HepG2 (cell line): ENCODE measurements around the gene SPRED2. TPM values are rescaled to one million over a fixed set of nuclear protein-coding genes. Genes with fewer than 3 reads are reported as not detected.

Experiments
- ARID5B ChIP-seq: IDR thresholded peaks from 2 replicates; pipeline ENCODE4 v1.4.0; 2020; ENCODE audit warnings: mild to moderate bottlenecking, missing genetic modification reagents
- ETV6 ChIP-seq: sonication (generic); formaldehyde crosslinking; conservative IDR thresholded peaks from 2 replicates; pipeline ENCODE4 v1.4.0; 2020; ENCODE audit warnings: missing genetic modification reagents
- FOXO1 ChIP-seq: sonication (generic); formaldehyde crosslinking; IDR thresholded peaks from 2 replicates; pipeline ENCODE4 v1.4.0; 2020; ENCODE audit warnings: missing genetic modification reagents
- NCOA1 ChIP-seq: sonication (generic); formaldehyde crosslinking; IDR thresholded peaks from 2 replicates; pipeline ENCODE4 v1.9.0; 2021; ENCODE audit warnings: missing genetic modification reagents
- PHF20 ChIP-seq: sonication (generic); formaldehyde crosslinking; IDR thresholded peaks from 2 replicates; pipeline ENCODE4 v1.5.0; 2020; ENCODE audit warnings: mild to moderate bottlenecking, missing genetic modification reagents
- PREB ChIP-seq: sonication (generic); formaldehyde crosslinking; IDR thresholded peaks from 2 replicates; pipeline ENCODE4 v1.4.0; 2020; ENCODE audit warnings: missing genetic modification reagents
- RBFOX2 ChIP-seq: fragments of 200-400 bp; formaldehyde crosslinking; IDR thresholded peaks from 2 replicates; pipeline ENCODE4 v1.6.1; 2017; ENCODE audit warnings: low read depth, mild to moderate bottlenecking, low read length
- SIN3A ChIP-seq: IDR thresholded peaks from 2 replicates; pipeline ENCODE4 v1.6.1; 2011; ENCODE audit warnings: low read depth, mild to moderate bottlenecking, control low read depth, low read length, borderline replicate concordance
- TFDP2 ChIP-seq: sonication (generic); formaldehyde crosslinking; IDR thresholded peaks from 2 replicates; pipeline ENCODE4 v1.4.0; 2020; ENCODE audit warnings: missing genetic modification reagents
- THYN1 ChIP-seq: sonication (generic); formaldehyde crosslinking; IDR thresholded peaks from 2 replicates; pipeline ENCODE4 v1.8.1; 2023; ENCODE audit warnings: low read depth, mild to moderate bottlenecking, moderate library complexity, missing genetic modification reagents, borderline replicate concordance
- TP53 ChIP-seq: sonication (generic); formaldehyde crosslinking; conservative IDR thresholded peaks from 2 replicates; pipeline ENCODE4 v1.4.0; 2020; ENCODE audit warnings: missing genetic modification reagents
- ZKSCAN1 ChIP-seq: fragments of 150-350 bp; IDR thresholded peaks from 2 replicates; pipeline ENCODE4 v1.6.1; 2014; ENCODE audit warnings: low read length
- ZNF143 ChIP-seq: sonication (generic); formaldehyde crosslinking; IDR thresholded peaks from 2 replicates; pipeline ENCODE4 v1.4.0; 2020; ENCODE audit warnings: missing genetic modification reagents
- ZNF33A ChIP-seq: sonication (generic); formaldehyde crosslinking; IDR thresholded peaks from 2 replicates; pipeline ENCODE4 v1.5.1; 2020; ENCODE audit warnings: missing genetic modification reagents, mild to moderate bottlenecking, moderate library complexity, borderline replicate concordance
- ZNF503 ChIP-seq: sonication (generic); formaldehyde crosslinking; IDR thresholded peaks from 2 replicates; pipeline ENCODE4 v1.4.0; 2020; ENCODE audit warnings: missing genetic modification reagents
- ZNF572 ChIP-seq: sonication (generic); formaldehyde crosslinking; IDR thresholded peaks from 2 replicates; pipeline ENCODE4 v1.5.1; 2020; ENCODE audit warnings: mild to moderate bottlenecking, missing genetic modification reagents
- ZNF777 ChIP-seq: sonication (generic); formaldehyde crosslinking; IDR thresholded peaks from 2 replicates; pipeline ENCODE4 v1.4.0; 2020; ENCODE audit warnings: missing genetic modification reagents
- ZNF841 ChIP-seq: sonication (generic); formaldehyde crosslinking; IDR thresholded peaks from 2 replicates; pipeline ENCODE4 v1.8.1; 2023; ENCODE audit warnings: missing genetic modification reagents, borderline replicate concordance
- ZSCAN21 ChIP-seq: sonication (generic); formaldehyde crosslinking; IDR thresholded peaks from 2 replicates; pipeline ENCODE4 v1.8.0; 2022; ENCODE audit warnings: mild to moderate bottlenecking, missing genetic modification reagents, moderate library complexity, borderline replicate concordance
- ZSCAN31 ChIP-seq: sonication (generic); formaldehyde crosslinking; IDR thresholded peaks from 2 replicates; pipeline ENCODE4 v1.5.0; 2020; ENCODE audit warnings: low read depth, mild to moderate bottlenecking, missing genetic modification reagents
- polyA plus RNA-seq, 8 experiments: library from polyadenylated mRNA; depleted of rRNA in 3 of 8; stranded (reverse) in 7 of 8; unstranded in 1 of 8; fragments of >200 nt; fragmentation: Illumina TruSeq in 4 of 8; extraction: Trizol in 4 of 8; gene quantifications; 2 replicates each; pipeline versions ENCODE4 v1.2.1 to v1.2.3, GENCODE V29; 2011 to 2016; ENCODE audit warnings: low read depth in 4 of 8, missing spikeins in 1 of 8, mixed read lengths in 1 of 8; ENCODE audit not compliant: insufficient read depth in 1 of 8
- total RNA-seq, 5 experiments: library from RNA; depleted of rRNA; stranded (reverse); fragments of >200 nt; fragmentation: Illumina TruSeq; extraction: Trizol; gene quantifications; 2 replicates each; pipeline ENCODE4 v1.2.3, GENCODE V29; 2016; ENCODE audit warnings: low read depth in 1 of 5

The SPRED2 gene
- total and polyA plus RNA-seq, 2 of the 13 experiments (the other 11 are each of a cell fraction or from before 2014, with no cell fraction given) = 13.0 to 37.0 TPM

GRCh38 chr2:65431421-65432226 is 775 bp downstream of the SPRED2 start (continued):
- 0 out of 2 replicates have a peak, but pooled peaks have one; percentile 4 for TF ChIP-seq ARID5B (CRISPR knock-in tag)
- no peak for TF ChIP-seq ZNF33A (CRISPR knock-in tag)
- no peak for TF ChIP-seq ZSCAN31 (CRISPR knock-in tag)
- TF ChIP-seq ZNF143 (CRISPR knock-in tag) = no peak
- no peak for TF ChIP-seq NCOA1 (CRISPR knock-in tag)
- no peak for TF ChIP-seq TFDP2 (CRISPR knock-in tag)
- 0 out of 2 replicates have a peak, but pooled peaks have one; percentile 55 for TF ChIP-seq PREB (CRISPR knock-in tag)
- no peak for TF ChIP-seq ZNF572 (CRISPR knock-in tag)
- TF ChIP-seq SIN3A = 0 out of 2 replicates have a peak, but pooled peaks have one; percentile 65
- no peak for TF ChIP-seq ZSCAN21 (CRISPR knock-in tag)
- TF ChIP-seq TP53 (CRISPR knock-in tag) = no peak
- no peak; the same call in 1 of the 2 replicates for TF ChIP-seq ETV6
- no peak for TF ChIP-seq ZNF841 (CRISPR knock-in tag)
- no peak for TF ChIP-seq THYN1 (CRISPR knock-in tag)
- no peak for TF ChIP-seq ZNF503 (CRISPR knock-in tag)
- TF ChIP-seq PHF20 (CRISPR knock-in tag) = peak; percentile 56; the same call in 1 of the 2 replicates
- no peak for TF ChIP-seq ZNF777 (CRISPR knock-in tag)
- no peak for TF ChIP-seq FOXO1 (CRISPR knock-in tag)
- no peak for TF ChIP-seq ZKSCAN1
- peak; percentile 21 for TF ChIP-seq RBFOX2
